Vagina (tissue), 2 donors: ENCODE data around the gene EPM2AIP1.

Experiments
- CTCF ChIP-seq, 3 experiments: fragments of 450-650 bp in 2 of 3; fragments of 200-600 bp in 1 of 3; sonication (generic) in 1 of 3; IDR thresholded peaks; one replicate each; pipeline ENCODE4 v1.5.1; 2017 to 2019; ENCODE audit warnings: antibody characterized with exemption in 3 of 3, mild to moderate bottlenecking in 2 of 3, moderate library complexity in 2 of 3
- POLR2A ChIP-seq, 2 donors: fragments of 450-650 bp; IDR thresholded peaks; one replicate each; pipeline ENCODE4 v1.6.1; 2017; ENCODE audit warnings: antibody characterized with exemption in 2 of 2, mild to moderate bottlenecking in 2 of 2, moderate library complexity in 2 of 2

DNA sequence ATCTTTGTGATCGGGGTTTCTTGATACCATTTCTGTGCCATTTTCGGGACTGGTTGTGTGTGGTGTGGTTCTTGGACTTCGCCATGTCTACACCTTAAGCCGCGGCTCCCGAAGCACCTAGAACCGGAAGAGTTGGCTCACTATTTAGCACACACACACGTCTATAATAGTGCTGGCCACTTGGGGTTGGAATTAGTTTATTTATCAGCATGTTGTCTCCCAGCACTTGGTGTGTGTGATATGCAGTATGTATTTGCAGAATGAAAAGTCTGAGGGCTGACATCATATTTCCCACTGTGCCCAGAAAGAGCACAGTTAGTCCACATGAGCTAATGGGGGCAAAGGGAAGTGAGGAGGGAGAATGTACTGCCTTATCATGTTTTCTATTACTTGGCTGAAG is 24.0 kb upstream of the EPM2AIP1 start:
- TF ChIP-seq CTCF (IDR thresholded peaks at IDR 0.05) (no peak), POLR2A (IDR thresholded peaks at IDR 0.05) (no peak)
